ENCODE data around the gene PRR29. TPM values are rescaled to one million over a fixed set of nuclear protein-coding genes. Genes with fewer than 3 reads are reported as not detected.
A peak's percentile ranks its signal among the peaks of the same experiment; 100 is the strongest.

The PRR29 gene
- polyA plus RNA-seq, 1 of the 3 experiments (the other 2 are of a cell fraction) = 2.7 TPM

DNA sequence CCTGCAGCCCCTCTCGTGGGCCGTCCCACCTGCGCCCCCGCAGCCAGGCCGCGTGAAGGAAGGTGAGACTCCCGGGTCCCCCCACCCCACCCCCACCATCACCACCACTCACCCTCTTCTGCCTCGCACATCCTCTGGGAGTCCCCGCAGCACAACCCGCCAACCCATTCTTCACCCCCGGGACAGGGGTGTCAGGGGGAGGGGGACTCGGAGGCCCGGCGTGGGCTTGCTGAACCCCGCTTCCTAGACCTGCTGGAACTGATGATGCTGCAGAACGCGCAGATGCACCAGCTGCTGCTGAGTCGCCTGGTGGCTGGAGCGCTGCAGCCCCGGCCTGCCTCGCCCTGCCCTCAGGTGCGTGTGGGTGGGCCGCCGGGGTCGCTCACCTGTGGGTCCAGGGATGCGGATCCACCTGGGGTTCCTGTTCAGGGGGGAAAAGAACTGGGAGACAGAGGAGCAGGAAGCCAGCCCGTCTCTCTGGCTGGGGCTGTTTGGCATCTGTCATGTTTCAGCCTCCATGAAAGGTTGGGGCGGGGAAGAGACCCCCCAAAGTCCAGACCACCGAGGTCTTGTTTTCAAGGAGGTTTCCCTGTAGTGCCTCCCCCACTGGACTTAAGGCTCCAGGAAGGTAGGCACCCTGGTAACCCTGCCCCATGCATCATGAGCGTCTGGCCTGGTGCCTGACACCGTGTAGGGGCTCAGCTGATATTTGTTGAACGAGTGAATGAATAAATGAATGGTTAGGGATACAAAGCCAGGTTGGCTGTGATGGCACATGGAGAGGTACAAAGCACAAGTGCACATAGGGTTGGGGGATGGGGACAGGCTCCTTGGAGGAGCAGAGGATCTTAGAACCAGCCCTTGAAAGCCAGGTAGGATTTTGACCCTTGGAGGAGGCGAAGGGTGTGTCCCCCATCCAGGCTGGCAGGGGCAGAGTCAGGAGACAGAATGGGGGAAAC lies 849 bp downstream of the PRR29 start:
- Histone ChIP-seq H3K4me2 (peak overlapping the region; percentile 98), H3K9me3 (no peaks in the 10 kb centered on the region), H3K27ac (ENCODE audit: low read depth in 2 of 2, low read length in 1 of 2) (no peak overlapping the region), H2AFZ (ENCODE audit: low read depth) (peak overlapping the region; percentile 93; the same call in 1 of the 2 replicates), H3K27me3 (ENCODE audit: insufficient read depth) (peaks cover 23% of the 10 kb centered on the region; the same call in 1 of the 2 replicates), H3K9me2 (no peaks in the 10 kb centered on the region), H3K4me3 (ENCODE audit: low read depth in 2 of 2, low read length in 1 of 2) (peak overlapping the region; percentile 71 to 94), H3K4me1 (ENCODE audit: control insufficient read depth in 1 of 2, insufficient read depth in 2 of 2, low read depth in 1 of 2, low read length in 1 of 2) (peaks cover 0 to 13% of the 10 kb centered on the region in 2 experiments; a peak in 2 of 4 replicates), H3F3A (replicated peaks; ENCODE audit: insufficient read depth) (no peaks in the 10 kb centered on the region), H3K79me2 (ENCODE audit: insufficient read depth) (no peaks in the 10 kb centered on the region), H3K36me3 (replicated peaks in 1 of 2; ENCODE audit: control insufficient read depth in 1 of 2, insufficient read depth in 2 of 2, low read length in 1 of 2) (no peaks in the 10 kb centered on the region), H4K20me1 (ENCODE audit: insufficient read depth) (no peaks in the 10 kb centered on the region), H3K9ac (peak overlapping the region; percentile 68; the same call in 1 of the 2 replicates)
- DNase-seq = peak; percentile 65
- TF ChIP-seq GATA2 (CRISPR knock-in tag; IDR thresholded peaks at IDR 0.05) = no peak
- TF ChIP-seq MXI1 (IDR thresholded peaks at IDR 0.05; ENCODE audit: low read depth, low read length) = no peak
- TF ChIP-seq, protein P1, sequence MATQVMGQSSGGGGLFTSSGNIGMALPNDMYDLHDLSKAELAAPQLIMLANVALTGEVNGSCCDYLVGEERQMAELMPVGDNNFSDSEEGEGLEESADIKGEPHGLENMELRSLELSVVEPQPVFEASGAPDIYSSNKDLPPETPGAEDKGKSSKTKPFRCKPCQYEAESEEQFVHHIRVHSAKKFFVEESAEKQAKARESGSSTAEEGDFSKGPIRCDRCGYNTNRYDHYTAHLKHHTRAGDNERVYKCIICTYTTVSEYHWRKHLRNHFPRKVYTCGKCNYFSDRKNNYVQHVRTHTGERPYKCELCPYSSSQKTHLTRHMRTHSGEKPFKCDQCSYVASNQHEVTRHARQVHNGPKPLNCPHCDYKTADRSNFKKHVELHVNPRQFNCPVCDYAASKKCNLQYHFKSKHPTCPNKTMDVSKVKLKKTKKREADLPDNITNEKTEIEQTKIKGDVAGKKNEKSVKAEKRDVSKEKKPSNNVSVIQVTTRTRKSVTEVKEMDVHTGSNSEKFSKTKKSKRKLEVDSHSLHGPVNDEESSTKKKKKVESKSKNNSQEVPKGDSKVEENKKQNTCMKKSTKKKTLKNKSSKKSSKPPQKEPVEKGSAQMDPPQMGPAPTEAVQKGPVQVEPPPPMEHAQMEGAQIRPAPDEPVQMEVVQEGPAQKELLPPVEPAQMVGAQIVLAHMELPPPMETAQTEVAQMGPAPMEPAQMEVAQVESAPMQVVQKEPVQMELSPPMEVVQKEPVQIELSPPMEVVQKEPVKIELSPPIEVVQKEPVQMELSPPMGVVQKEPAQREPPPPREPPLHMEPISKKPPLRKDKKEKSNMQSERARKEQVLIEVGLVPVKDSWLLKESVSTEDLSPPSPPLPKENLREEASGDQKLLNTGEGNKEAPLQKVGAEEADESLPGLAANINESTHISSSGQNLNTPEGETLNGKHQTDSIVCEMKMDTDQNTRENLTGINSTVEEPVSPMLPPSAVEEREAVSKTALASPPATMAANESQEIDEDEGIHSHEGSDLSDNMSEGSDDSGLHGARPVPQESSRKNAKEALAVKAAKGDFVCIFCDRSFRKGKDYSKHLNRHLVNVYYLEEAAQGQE (IDR thresholded peaks at IDR 0.05; ENCODE audit: low read depth, low read length) = no peak
- no peak for TF ChIP-seq GABPA (IDR thresholded peaks at IDR 0.05; ENCODE audit: low read depth)
- no peak for TF ChIP-seq ZBTB33 (IDR thresholded peaks at IDR 0.05; ENCODE audit: borderline replicate concordance, low read depth)
- TF ChIP-seq CHD2 (IDR thresholded peaks at IDR 0.05; ENCODE audit: low read length, partially characterized antibody) = no peak
- TF ChIP-seq SIN3A (IDR thresholded peaks at IDR 0.05; ENCODE audit: borderline replicate concordance, low read depth, low read length) = no peak
- no peak for TF ChIP-seq RCOR1 (IDR thresholded peaks at IDR 0.05; ENCODE audit: low read length)
- no peak for TF ChIP-seq NRF1 (IDR thresholded peaks at IDR 0.05; ENCODE audit: low read depth, low read length)
- TF ChIP-seq YY1 (IDR thresholded peaks at IDR 0.05; ENCODE audit: low read depth) = no peak
- TF ChIP-seq FOSL2 (IDR thresholded peaks at IDR 0.05; ENCODE audit: borderline replicate concordance, low read depth) = no peak
- ChIA-PET CTCF (interaction anchor here (0.6 to 9.5 kb wide), 12 partner anchors 10 to 420 kb away, joined by 3 to 61 read pairs (median 4); partner anchors contain the start of gene GH1), POLR2A (no interaction called here)
- WGBS (ENCODE audit: low lambda C conversion rate) = 48% methylated on average over 24 of the region's 33 CpGs

All from SK-N-SH (cell line).